B cell (primary cell): Measurements from ENCODE around the gene PEX14. TPM values are rescaled to one million over a fixed set of nuclear protein-coding genes. Genes with fewer than 3 reads are reported as not detected.

Experiments
- ATAC-seq: fragments of 200-7000 bp; cut with Tn5 transposase; one replicate; pipeline ENCODE4 v1.10.0; 2021; ENCODE audit warnings: low read depth, mild to moderate bottlenecking, moderate number of reproducible peaks, moderate library complexity
- CTCF ChIA-PET: fragments of 350-600 bp; sonication (Branson Sonifier 250); formaldehyde crosslinking; loops from one replicate; lab custom pipeline; 2021; ENCODE audit warnings: antibody characterized with exemption, inconsistent platforms; lab: Charles Lee
- POLR2A ChIA-PET: fragments of 350-600 bp; sonication (Branson Sonifier 250); formaldehyde crosslinking; loops from one replicate; lab custom pipeline; 2021; ENCODE audit warnings: antibody characterized with exemption; lab: Charles Lee
- DNase-seq: peaks from one replicate; pipeline ENCODE4 v3.0.0; 2013
- H2AFZ ChIP-seq: 2 replicates; pipeline ENCODE4 v1.6.1; 2012; ENCODE audit warnings: mild to moderate bottlenecking, low read depth, low read length; ENCODE audit not compliant: insufficient read depth, poor library complexity, severe bottlenecking
- H3K27ac ChIP-seq, 2 donors: 1 replicate in 1 of 2; 2 replicates in 1 of 2; pipeline ENCODE4 v1.5.1; 2012 to 2013; ENCODE audit warnings: low read length in 2 of 2, mild to moderate bottlenecking in 2 of 2, moderate library complexity in 1 of 2
- H3K27me3 ChIP-seq, 4 experiments: fragments of 200-600 bp in 1 of 4; sonication (generic) in 1 of 4; replicated peaks in 1 of 4; 1 replicate in 2 of 4; 2 replicates in 2 of 4; pipeline versions ENCODE4 v1.6.1 to v1.7.0; 2013 to 2016; ENCODE audit warnings: low read length in 3 of 4, mild to moderate bottlenecking in 2 of 4, mixed read lengths in 1 of 4, moderate library complexity in 1 of 4; ENCODE audit not compliant: insufficient read depth in 4 of 4, control insufficient read depth in 3 of 4; ENCODE audit errors: control extremely low read depth in 1 of 4
- H3K36me3 ChIP-seq, 2 experiments: replicated peaks in 1 of 2; 1 replicate in 1 of 2; 2 replicates in 1 of 2; pipeline versions ENCODE4 v1.6.1 to v1.7.1; 2013; ENCODE audit warnings: low read length in 1 of 2; ENCODE audit not compliant: insufficient read depth in 2 of 2, control insufficient read depth in 1 of 2; ENCODE audit errors: control extremely low read depth in 1 of 2, extremely low read depth in 1 of 2
- H3K4me1 ChIP-seq, 2 donors: fragments of 200-600 bp in 1 of 2; sonication (generic) in 1 of 2; 1 replicate in 1 of 2; 2 replicates in 1 of 2; pipeline versions ENCODE4 v1.5.1 to v1.6.1; 2013 to 2017; ENCODE audit warnings: low read length in 2 of 2; ENCODE audit not compliant: control insufficient read depth in 2 of 2, insufficient read depth in 2 of 2
- H3K4me2 ChIP-seq: replicated peaks from 2 replicates; pipeline ENCODE3; 2012; ENCODE audit warnings: mild to moderate bottlenecking, low read depth, low read length; ENCODE audit not compliant: poor library complexity, severe bottlenecking
- H3K4me3 ChIP-seq, 5 experiments: fragments of 200-600 bp in 1 of 5; sonication (generic) in 1 of 5; 1 replicate in 3 of 5; 2 replicates in 2 of 5; pipeline versions ENCODE4 v1.5.1 to v1.7.0; 2011 to 2016; ENCODE audit warnings: low read length in 4 of 5, mild to moderate bottlenecking in 4 of 5, low read depth in 2 of 5, control low read depth in 1 of 5, moderate library complexity in 1 of 5; ENCODE audit not compliant: insufficient read depth in 1 of 5; ENCODE audit errors: control extremely low read depth in 1 of 5, extremely low read depth in 1 of 5
- H3K79me2 ChIP-seq: fragments of 200-600 bp; sonication (generic); one replicate; pipeline ENCODE4 v1.6.0; 2016; ENCODE audit warnings: low read length; ENCODE audit not compliant: control insufficient read depth, insufficient read depth
- H3K9ac ChIP-seq: fragments of 200-600 bp; sonication (generic); 2 replicates; pipeline ENCODE4 v1.6.1; 2017; ENCODE audit warnings: mild to moderate bottlenecking, low read length, moderate library complexity
- H3K9me3 ChIP-seq, 3 donors: one replicate each; pipeline versions ENCODE4 v1.6.1 to v1.7.1; 2013; ENCODE audit warnings: low read length in 2 of 3; ENCODE audit not compliant: control insufficient read depth in 2 of 3, insufficient read depth in 1 of 3; ENCODE audit errors: control extremely low read depth in 1 of 3
- H4K20me1 ChIP-seq: 2 replicates; pipeline ENCODE4 v1.6.0; 2012; ENCODE audit warnings: mild to moderate bottlenecking, low read length; ENCODE audit not compliant: insufficient read depth, control insufficient read depth, poor library complexity, severe bottlenecking
- H3K27ac Mint-ChIP-seq: one replicate; pipeline ENCODE4 v1.8.0; 2021; ENCODE audit warnings: mixed read lengths
- H3K27me3 Mint-ChIP-seq: one replicate; pipeline ENCODE4 v1.8.0; 2021; ENCODE audit warnings: mixed read lengths
- H3K4me1 Mint-ChIP-seq: one replicate; pipeline ENCODE4 v1.8.0; 2021; ENCODE audit warnings: mixed read lengths
- H3K4me3 Mint-ChIP-seq: one replicate; pipeline ENCODE4 v1.8.0; 2021; ENCODE audit warnings: mixed read lengths
- H3K9me3 Mint-ChIP-seq: one replicate; pipeline ENCODE4 v1.8.0; 2022; ENCODE audit warnings: mixed read lengths; ENCODE audit not compliant: insufficient read depth
- EZH2 ChIP-seq: IDR thresholded peaks from 2 replicates; pipeline ENCODE4 v1.6.1; 2012; ENCODE audit warnings: borderline replicate concordance, low read depth, mild to moderate bottlenecking, moderate library complexity, low read length; ENCODE audit not compliant: insufficient read depth, poor library complexity, severe bottlenecking
- WGBS: methylation state at CpG from one replicate; pipeline ENCODE4 v1.1.5; 2013; ENCODE audit warnings: missing lambda C conversion rate; ENCODE audit not compliant: insufficient coverage; 5-methylcytosine and 5-hydroxymethylcytosine counted together
- intact Hi-C: fragments of 100-400 bp; cut with micrococcal nuclease; formaldehyde crosslinking; loops from one replicate; pipeline ENCODE4 v1.10.0; 2022
- polyA plus RNA-seq: library from polyadenylated mRNA; depleted of rRNA; stranded (reverse); fragments of >200 nt; gene quantifications from 2 replicates; pipeline ENCODE4 v1.2.3, GENCODE V29; 2012
- total RNA-seq, 2 donors: library from RNA; stranded (reverse); fragments of 120-200 nt in 1 of 2; gene quantifications; 1 replicate in 1 of 2; 2 replicates in 1 of 2; pipeline versions ENCODE4 v1.2.3 to v1.2.4, GENCODE V29; 2013 to 2022
- TF ChIP-seq, protein P1 (sequence below): fragments of 200-600 bp; IDR thresholded peaks from one replicate; pipeline ENCODE4 v1.8.0; 2022; ENCODE audit warnings: antibody characterized with exemption, mild to moderate bottlenecking

PEX14 gene
- total and polyA plus RNA-seq, 2 donors (not counting 1 experiment from before 2014, with no cell fraction given): 14.1 to 19.3 TPM

DNA sequence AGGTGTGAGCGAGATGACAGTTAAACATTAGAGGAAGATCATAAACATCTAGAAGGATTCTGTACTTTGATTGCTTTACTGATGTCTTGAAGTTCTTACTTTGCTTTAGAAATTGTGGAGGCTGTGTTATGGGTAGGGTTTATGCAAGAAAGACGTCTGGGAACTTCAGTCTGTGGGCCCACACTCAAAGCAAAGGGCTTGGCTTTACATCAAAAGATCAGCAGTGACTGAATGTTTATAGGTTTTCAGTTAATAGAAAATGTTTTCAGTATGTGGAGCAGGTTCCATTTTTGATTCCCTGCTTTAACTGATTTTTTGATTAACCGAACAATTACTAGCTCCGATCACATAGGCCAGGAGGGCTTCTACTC lies 31.9 kb downstream of the PEX14 start:
- no peak for DNase-seq
- peaks cover 66% of the 10 kb centered on the region for H3K79me2 ChIP-seq
- ATAC-seq: no peak
- H3K9ac ChIP-seq: no peak overlapping the region
- H3K4me2 ChIP-seq: no peak overlapping the region
- Mint-ChIP-seq H3K4me1 (peaks cover 40% of the 10 kb centered on the region), H3K27me3 (no peaks in the 10 kb centered on the region), H3K9me3 (no peaks in the 10 kb centered on the region), H3K4me3 (no peak overlapping the region), H3K27ac (no peak overlapping the region)
- peaks cover 22 to 27% of the 10 kb centered on the region in 2 donors for H3K4me1 ChIP-seq
- WGBS: 90% methylated on average over 4 of the region's 4 CpGs
- ChIA-PET POLR2A (no interaction called here), CTCF (interaction anchor here (0.7 to 6.7 kb wide), 11 partner anchors 12 to 435 kb away, joined by 3 to 55 read pairs (median 3); no protein-coding TSS in a partner anchor)
- H3K27me3 ChIP-seq: no peaks in the 10 kb centered on the region
- H3K9me3 ChIP-seq: no peaks in the 10 kb centered on the region
- peaks cover 27% of the 10 kb centered on the region for H4K20me1 ChIP-seq
- TF ChIP-seq, protein P1, sequence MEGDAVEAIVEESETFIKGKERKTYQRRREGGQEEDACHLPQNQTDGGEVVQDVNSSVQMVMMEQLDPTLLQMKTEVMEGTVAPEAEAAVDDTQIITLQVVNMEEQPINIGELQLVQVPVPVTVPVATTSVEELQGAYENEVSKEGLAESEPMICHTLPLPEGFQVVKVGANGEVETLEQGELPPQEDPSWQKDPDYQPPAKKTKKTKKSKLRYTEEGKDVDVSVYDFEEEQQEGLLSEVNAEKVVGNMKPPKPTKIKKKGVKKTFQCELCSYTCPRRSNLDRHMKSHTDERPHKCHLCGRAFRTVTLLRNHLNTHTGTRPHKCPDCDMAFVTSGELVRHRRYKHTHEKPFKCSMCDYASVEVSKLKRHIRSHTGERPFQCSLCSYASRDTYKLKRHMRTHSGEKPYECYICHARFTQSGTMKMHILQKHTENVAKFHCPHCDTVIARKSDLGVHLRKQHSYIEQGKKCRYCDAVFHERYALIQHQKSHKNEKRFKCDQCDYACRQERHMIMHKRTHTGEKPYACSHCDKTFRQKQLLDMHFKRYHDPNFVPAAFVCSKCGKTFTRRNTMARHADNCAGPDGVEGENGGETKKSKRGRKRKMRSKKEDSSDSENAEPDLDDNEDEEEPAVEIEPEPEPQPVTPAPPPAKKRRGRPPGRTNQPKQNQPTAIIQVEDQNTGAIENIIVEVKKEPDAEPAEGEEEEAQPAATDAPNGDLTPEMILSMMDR: no peak
- TF ChIP-seq EZH2: no peak
- intact Hi-C loops: loop anchor here (5.0 kb wide), 1 partner anchor 361 kb away; no protein-coding TSS in a partner anchor
- H2AFZ ChIP-seq: no peak overlapping the region
- H3K36me3 ChIP-seq: peaks cover 0 to 1% of the 10 kb centered on the region in 2 experiments
- no peak overlapping the region for H3K4me3 ChIP-seq
- H3K27ac ChIP-seq: no peak overlapping the region

DNA sequence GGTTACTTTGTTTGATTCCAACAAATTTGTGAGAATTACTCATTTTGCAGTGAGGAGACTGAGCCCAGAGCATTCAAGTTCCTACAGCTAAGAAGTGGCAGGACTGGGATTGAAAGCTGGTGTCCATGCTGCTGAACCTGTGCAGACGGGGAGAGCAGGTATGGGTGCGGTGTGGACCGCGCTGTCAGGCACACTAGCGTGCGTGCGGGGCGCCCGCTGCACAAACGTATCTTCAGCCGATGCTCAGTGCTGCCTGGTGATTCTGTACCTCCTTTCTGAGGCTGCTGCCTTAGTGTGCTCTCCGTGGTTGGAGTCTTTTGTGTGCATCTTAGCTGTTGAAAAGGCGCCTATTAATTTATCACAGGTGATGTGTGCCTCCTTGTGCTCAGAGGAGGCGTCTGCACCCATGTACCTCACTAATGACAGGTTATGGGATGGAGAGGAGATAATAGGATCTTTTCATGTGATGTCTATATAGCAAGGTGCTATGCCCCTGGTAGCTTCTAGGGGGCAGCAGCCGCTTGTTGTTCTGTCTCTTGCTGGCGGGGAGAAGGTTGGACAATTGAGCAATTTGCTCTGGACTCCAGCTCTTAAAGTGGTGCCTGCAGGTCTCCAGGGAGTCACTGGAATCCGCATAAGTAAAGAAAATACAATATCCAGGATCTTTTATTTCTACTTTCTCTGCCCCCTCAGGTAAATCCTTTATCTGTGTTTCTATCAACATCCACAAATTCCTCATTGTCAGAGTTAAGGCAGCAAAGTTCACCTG lies 32.5 kb downstream of the PEX14 start:
- intact Hi-C loops: loop anchor here (5.0 kb wide), 1 partner anchor 360 kb away; no protein-coding TSS in a partner anchor
- H3K36me3 ChIP-seq: no peaks in the 10 kb centered on the region
- H3K4me3 Mint-ChIP-seq: no peak overlapping the region
- H4K20me1 ChIP-seq: peaks cover 28% of the 10 kb centered on the region
- POLR2A ChIA-PET: no interaction called here
- TF ChIP-seq, protein P1: peak; percentile 84
- no peak for TF ChIP-seq EZH2
- H3K4me3 ChIP-seq: no peak overlapping the region
- CTCF ChIA-PET: interaction anchor here (0.6 to 6.7 kb wide), 14 partner anchors 8 to 435 kb away, joined by 3 to 55 read pairs (median 4); no protein-coding TSS in a partner anchor
- H3K27ac Mint-ChIP-seq: peak overlapping the region; percentile 38
- peak overlapping the region; percentile 48 for H3K4me2 ChIP-seq
- H3K4me1 ChIP-seq: peaks cover 22 to 29% of the 10 kb centered on the region in 2 donors
- 81% methylated on average over 16 of the region's 17 CpGs for WGBS
- no peaks in the 10 kb centered on the region for H3K27me3 Mint-ChIP-seq
- peak overlapping the region in 1 of 2 donors; percentile 2 for H3K27ac ChIP-seq
- peak; percentile 68 for ATAC-seq
- H3K9ac ChIP-seq: no peak overlapping the region
- H3K79me2 ChIP-seq: peaks cover 66% of the 10 kb centered on the region
- H3K9me3 Mint-ChIP-seq: no peaks in the 10 kb centered on the region
- H2AFZ ChIP-seq: no peak overlapping the region
- no peaks in the 10 kb centered on the region for H3K9me3 ChIP-seq
- peaks cover 38% of the 10 kb centered on the region for H3K4me1 Mint-ChIP-seq
- peak; percentile 58 for DNase-seq
- H3K27me3 ChIP-seq: no peaks in the 10 kb centered on the region
